ENCODE data around the gene CPLANE2. TPM values are rescaled to one million over a fixed set of nuclear protein-coding genes. Genes with fewer than 3 reads are reported as not detected.

CPLANE2 gene
- total RNA-seq, 1 experiment from 2014 or later, result 5.0 TPM

GRCh38 chr1:16208270-16208987 lies 28.6 kb downstream of the CPLANE2 start:
- Mint-ChIP-seq H3K36me3 (peaks cover 14% of the 10 kb centered on the region), H3K9me3 (no peaks in the 10 kb centered on the region), H3K4me1 (peaks cover 47% of the 10 kb centered on the region), H3K27me3 (ENCODE audit: low read depth) (no peaks in the 10 kb centered on the region), H3K4me3 (0 out of 2 replicates have a peak overlapping the region, but pooled peaks have one; percentile 27), H3K27ac (peak overlapping the region; percentile 32; the same call in 1 of the 2 replicates)
- DNase-seq (ENCODE audit: low spot score), result no peak
- POLR2A ChIA-PET, result interaction anchor here (0.6 to 3.3 kb wide), 2 partner anchors 8 to 26 kb away, joined by 3 to 13 read pairs; no protein-coding TSS in a partner anchor
- TF ChIP-seq CREB1 (CRISPR knock-in tag; IDR thresholded peaks at IDR 0.05) (no peak), ZNF416 (CRISPR knock-in tag; IDR thresholded peaks at IDR 0.05) (no peak), ZNF263 (CRISPR knock-in tag; IDR thresholded peaks at IDR 0.05; ENCODE audit: low read depth) (no peak), E2F4 (CRISPR knock-in tag; IDR thresholded peaks at IDR 0.05; ENCODE audit: borderline replicate concordance, low read depth) (no peak), ZNF121 (CRISPR knock-in tag; IDR thresholded peaks at IDR 0.05) (no peak), KAT7 (CRISPR knock-in tag; IDR thresholded peaks at IDR 0.05; ENCODE audit: borderline replicate concordance) (no peak), ETV6 (CRISPR knock-in tag; IDR thresholded peaks at IDR 0.05) (no peak), TEAD1 (CRISPR knock-in tag; IDR thresholded peaks at IDR 0.05) (no peak), ATF6 (CRISPR knock-in tag; IDR thresholded peaks at IDR 0.05) (no peak), ESRRA (CRISPR knock-in tag; IDR thresholded peaks at IDR 0.05; ENCODE audit: borderline replicate concordance) (no peak), FOXP1 (CRISPR knock-in tag; IDR thresholded peaks at IDR 0.05; ENCODE audit: borderline replicate concordance) (no peak), ZMAT4 (CRISPR knock-in tag; IDR thresholded peaks at IDR 0.05) (no peak), MXD4 (CRISPR knock-in tag; IDR thresholded peaks at IDR 0.05; ENCODE audit: borderline replicate concordance) (no peak)
- TF ChIP-seq, protein P1, sequence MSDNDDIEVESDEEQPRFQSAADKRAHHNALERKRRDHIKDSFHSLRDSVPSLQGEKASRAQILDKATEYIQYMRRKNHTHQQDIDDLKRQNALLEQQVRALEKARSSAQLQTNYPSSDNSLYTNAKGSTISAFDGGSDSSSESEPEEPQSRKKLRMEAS (CRISPR knock-in tag; IDR thresholded peaks at IDR 0.05), result no peak
- ATAC-seq, result no peak
- CTCF ChIA-PET, result interaction anchor here (1.6 to 3.5 kb wide), 4 partner anchors 9 to 155 kb away, joined by 5 to 25 read pairs (median 15); no protein-coding TSS in a partner anchor

GRCh38 chr1:16207318-16208269 lies 29.4 kb downstream of the CPLANE2 start:
- ChIA-PET POLR2A (interaction anchor here (0.6 to 3.3 kb wide), 6 partner anchors 8 to 148 kb away, joined by 3 to 13 read pairs (median 3); partner anchors contain the start of gene FBXO42), CTCF (interaction anchor here (0.8 to 3.5 kb wide), 6 partner anchors 10 to 156 kb away, joined by 3 to 25 read pairs (median 4); no protein-coding TSS in a partner anchor)
- peak overlapping the region; percentile 89 for H3K4me3 Mint-ChIP-seq
- peaks cover 22% of the 10 kb centered on the region for H3K36me3 Mint-ChIP-seq
- H3K9me3 Mint-ChIP-seq, result no peaks in the 10 kb centered on the region
- no peak for ATAC-seq
- peak; percentile 43 for DNase-seq (ENCODE audit: low spot score)
- no peak for TF ChIP-seq IRF2 (CRISPR knock-in tag; IDR thresholded peaks at IDR 0.05; ENCODE audit: borderline replicate concordance, low read depth)
- no peak for TF ChIP-seq ZNF232 (CRISPR knock-in tag; IDR thresholded peaks at IDR 0.05)
- no peak for TF ChIP-seq ZNF138 (CRISPR knock-in tag; conservative IDR thresholded peaks at IDR 0.05)
- TF ChIP-seq EMX1 (CRISPR knock-in tag; IDR thresholded peaks at IDR 0.05), result no peak
- no peak for TF ChIP-seq ZMAT4 (CRISPR knock-in tag; IDR thresholded peaks at IDR 0.05)
- TF ChIP-seq E2F4 (CRISPR knock-in tag; IDR thresholded peaks at IDR 0.05; ENCODE audit: borderline replicate concordance, low read depth), result no peak
- TF ChIP-seq ZNF281 (CRISPR knock-in tag; IDR thresholded peaks at IDR 0.05), result no peak
- 0 out of 2 replicates have a peak, but pooled peaks have one; percentile 38 for TF ChIP-seq RELA (CRISPR knock-in tag; IDR thresholded peaks at IDR 0.05; ENCODE audit: borderline replicate concordance)
- TF ChIP-seq TP53 (CRISPR knock-in tag; IDR thresholded peaks at IDR 0.05), result no peak
- H3K27ac Mint-ChIP-seq, result peak overlapping the region; percentile 98
- no peaks in the 10 kb centered on the region for H3K27me3 Mint-ChIP-seq (ENCODE audit: low read depth)
- peaks cover 39% of the 10 kb centered on the region for H3K4me1 Mint-ChIP-seq

All from WTC11 (cell line).